Activated CD4-positive, CD25-positive, alpha-beta regulatory T cell treated with anti-CD3 and anti-CD28 coated beads, Interleukin-2, amount 50 U/mL, for 24 hours (primary cell): ENCODE results near the gene ACOX3.
"Not testable (repeated sequence)": the region's sequence is repeated elsewhere in the genome, so short reads cannot be mapped to it uniquely, and the experiment has no call there.

Experiments
- ATAC-seq, 2 donors: fragments of 150-1000 bp; cut with Tn5 transposase; one replicate each; pipeline ENCODE4 v1.10.0; 2021; ENCODE audit warnings: mild to moderate bottlenecking in 1 of 2, moderate library complexity in 1 of 2

ACOX3 gene

DNA sequence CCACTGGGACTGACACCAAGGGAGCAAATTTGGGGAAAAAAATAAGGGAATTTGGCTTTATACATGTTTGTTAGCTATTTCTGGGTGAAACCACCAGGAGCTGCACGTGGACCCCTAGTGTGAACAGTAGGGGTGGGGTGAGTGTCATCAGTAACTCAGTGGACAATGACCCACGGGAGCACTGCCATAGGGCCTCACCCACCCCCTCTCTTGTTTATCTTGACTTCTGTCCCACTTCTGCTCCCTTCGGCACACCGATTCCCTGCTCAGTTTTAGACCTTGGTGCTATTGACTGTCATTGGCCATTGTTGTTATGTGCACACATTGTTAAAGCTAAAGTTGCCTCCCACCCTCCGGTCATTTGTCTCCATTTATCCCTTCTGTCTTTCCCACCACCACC, 9.0 kb downstream of the ACOX3 start:
- ATAC-seq: no peak

- peak; percentile 95 to 96 for ATAC-seq
Measured at GRCh38 chr4:8428288-8429097, 12.0 kb downstream of the ACOX3 start.

DNA sequence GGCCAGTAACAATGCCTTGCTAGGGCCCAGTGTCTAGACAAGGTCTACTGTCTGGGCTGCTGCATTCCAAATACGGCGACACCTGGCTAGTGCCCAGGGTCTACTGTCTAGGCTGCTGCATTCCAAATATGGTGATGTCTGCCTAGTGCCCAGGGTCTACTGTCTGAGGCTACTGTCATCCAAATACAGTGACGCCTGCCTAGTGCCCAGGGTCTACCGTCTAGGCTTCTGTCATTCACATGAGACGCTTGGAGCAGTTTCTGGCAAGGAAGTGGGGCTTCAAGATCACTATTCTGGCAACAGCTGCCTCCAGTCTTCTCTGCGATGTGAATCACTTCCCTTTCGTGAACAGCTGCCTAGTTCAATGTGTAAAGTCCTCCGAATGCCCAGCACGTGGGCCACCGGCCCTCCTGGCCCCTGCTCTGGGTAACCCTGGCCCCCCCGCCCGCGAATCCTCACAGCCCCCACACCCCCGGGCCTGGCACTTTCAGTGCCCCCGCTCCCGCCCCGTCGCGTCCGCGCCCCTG, 12.7 kb downstream of the ACOX3 start:
- peak; percentile 47 to 52 for ATAC-seq

GRCh38 chr4:8427262-8427661, 13.3 kb downstream of the ACOX3 start:
- no peak for ATAC-seq

DNA sequence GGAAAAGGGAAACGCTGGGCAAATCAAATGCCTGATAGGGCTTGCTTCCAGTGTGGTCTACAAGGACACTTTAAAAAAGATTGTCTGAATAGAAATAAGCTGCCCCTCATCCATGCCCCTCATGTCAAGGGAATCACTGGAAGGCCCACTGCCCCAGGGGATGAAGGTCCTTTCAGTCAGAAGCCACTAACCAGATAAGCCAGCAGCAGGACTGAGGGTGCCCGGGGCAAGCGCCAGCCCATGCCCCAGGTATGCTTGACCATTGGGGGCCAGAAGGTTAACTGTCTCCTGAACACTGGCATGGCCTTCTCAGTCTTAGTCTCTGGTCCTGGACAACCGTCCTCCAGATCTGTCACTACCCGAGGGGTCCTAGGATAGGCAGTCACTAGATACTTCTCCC, 17.7 kb downstream of the ACOX3 start:
- ATAC-seq: no peak

GRCh38 chr4:8422327-8422726, 18.2 kb downstream of the ACOX3 start:
- ATAC-seq: no peak

GRCh38 chr4:8420151-8420550, 20.4 kb downstream of the ACOX3 start:
- not testable (repeated sequence) for ATAC-seq

- ATAC-seq: peak; percentile 97
Measured at GRCh38 chr4:8419222-8420041, 21.1 kb downstream of the ACOX3 start.

- no peak for ATAC-seq
Measured at GRCh38 chr4:8417071-8417614, 23.4 kb downstream of the ACOX3 start.

- peak; percentile 53 to 55 for ATAC-seq
Measured at GRCh38 chr4:8414377-8414776, 26.1 kb downstream of the ACOX3 start.

DNA sequence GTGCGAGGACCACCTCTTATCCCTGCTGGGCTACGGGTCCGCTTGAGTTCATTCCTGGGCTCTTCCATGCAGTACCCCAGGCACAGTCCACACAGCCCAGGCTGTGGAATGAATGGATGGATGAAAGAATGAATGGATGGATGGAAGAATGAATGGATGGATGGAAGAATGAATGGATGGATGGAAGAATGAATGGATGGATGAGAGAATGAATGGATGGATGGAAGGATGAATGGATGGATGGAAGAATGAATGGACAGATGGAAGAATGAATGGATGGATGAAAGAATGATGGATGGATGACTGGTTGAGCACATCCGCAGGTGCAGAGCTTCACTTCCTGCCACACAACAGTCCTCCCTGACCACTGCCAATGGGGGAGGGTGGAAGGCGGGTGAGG, 28.2 kb downstream of the ACOX3 start:
- ATAC-seq: no peak

GRCh38 chr4:8411351-8412180, 29.0 kb downstream of the ACOX3 start:
- ATAC-seq: no peak

- ATAC-seq: no peak
Measured at GRCh38 chr4:8410641-8411271, 29.8 kb downstream of the ACOX3 start.

- ATAC-seq: no peak
Measured at GRCh38 chr4:8410066-8410625, 30.4 kb downstream of the ACOX3 start.

- peak; percentile 47 to 48 for ATAC-seq
Measured at GRCh38 chr4:8409264-8410065, 31.1 kb downstream of the ACOX3 start.

DNA sequence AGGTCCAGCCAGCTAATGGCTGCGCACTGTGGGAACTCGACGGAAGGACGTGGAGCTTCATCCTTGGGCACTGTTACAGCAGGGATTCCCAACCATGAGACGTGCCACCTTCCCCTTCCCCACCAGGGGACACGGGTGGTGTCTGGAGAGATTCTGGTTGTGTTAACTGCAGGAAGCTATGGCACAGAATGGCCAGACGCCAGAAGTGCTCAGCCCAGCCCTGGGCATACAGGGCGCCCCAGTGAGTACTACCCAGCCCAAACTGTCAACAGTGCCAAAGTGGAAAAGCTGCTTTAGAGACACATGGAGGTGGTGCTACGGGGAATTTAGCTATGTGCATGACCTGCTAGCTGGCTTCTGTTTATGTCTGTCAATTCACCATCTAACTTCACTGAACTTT, 32.8 kb downstream of the ACOX3 start:
- ATAC-seq: no peak

DNA sequence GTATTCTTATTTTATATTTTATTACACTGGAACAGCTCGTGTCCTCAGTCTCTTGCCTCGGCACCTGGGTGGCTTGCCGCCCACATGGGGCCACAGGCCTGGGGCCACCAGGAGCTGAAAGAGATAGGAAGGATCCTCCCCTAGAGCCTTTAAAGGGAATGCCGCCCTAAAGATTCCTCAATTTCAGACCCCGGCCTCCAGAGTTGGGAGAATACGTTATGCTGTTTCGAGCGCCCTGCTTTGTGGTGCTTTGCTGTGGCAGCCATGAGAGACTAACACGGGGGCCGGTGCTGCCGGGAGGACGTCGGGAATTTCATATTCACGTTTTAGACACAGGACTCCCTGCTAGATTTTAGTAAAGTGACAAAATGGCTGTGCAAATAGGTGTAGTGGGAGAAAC, 33.2 kb downstream of the ACOX3 start:
- no peak for ATAC-seq

- not testable (repeated sequence) for ATAC-seq
Measured at GRCh38 chr4:8406887-8407286, 33.6 kb downstream of the ACOX3 start.

DNA sequence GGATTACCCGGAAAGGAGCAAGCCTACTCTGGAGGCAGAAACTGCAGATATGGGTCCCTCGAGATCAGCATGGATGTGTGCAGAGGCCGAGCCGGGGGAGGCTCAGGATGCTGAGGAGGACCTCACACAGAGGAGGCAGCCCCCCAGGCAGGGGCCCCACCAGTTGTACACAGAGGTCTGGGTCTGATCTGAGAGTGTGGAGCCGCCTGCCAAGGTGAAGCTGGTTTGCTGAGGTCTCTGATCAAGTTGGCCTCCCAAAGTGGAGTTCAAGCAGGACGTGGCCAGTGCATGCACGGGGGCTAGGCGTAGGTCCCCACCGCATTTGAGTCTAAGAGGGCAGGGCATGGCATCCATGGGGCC, 35.0 kb downstream of the ACOX3 start:
- no peak for ATAC-seq

- ATAC-seq: no peak
Measured at GRCh38 chr4:8404791-8405515, 35.6 kb downstream of the ACOX3 start.
